Articular chondrocyte of knee joint (primary cell): ENCODE data around the gene ACTR1A. TPM values are rescaled to one million over a fixed set of nuclear protein-coding genes. Genes with fewer than 3 reads are reported as not detected.
A peak's percentile ranks its signal among the peaks of the same experiment; 100 is the strongest.

Experiments used
- small RNA-seq: library from RNA; depleted of rRNA; stranded (forward); fragments of <200 nt; gene quantifications from one replicate; pipeline ENCODE3, GENCODE V24; 2012
- total RNA-seq: library from RNA; depleted of rRNA; stranded (reverse); fragments of >200 nt; gene quantifications from 2 replicates; pipeline ENCODE4 v1.2.3, GENCODE V29; 2012

The ACTR1A gene
- total RNA-seq, result 102 and 119 TPM in 2 replicates

GRCh38 chr10:102502337-102503151, at the start of gene ACTR1A:
Gene ACTR1A (minus strand): TSS chr10:102502712. CDS start chr10:102502647, 65 bp downstream.

GRCh38 chr10:102503264-102504178, 1.0 kb upstream of the ACTR1A start, which contains the start of gene SUFU:
Gene SUFU (plus strand): TSS chr10:102503972. CDS start chr10:102504153, 181 bp downstream.

DNA sequence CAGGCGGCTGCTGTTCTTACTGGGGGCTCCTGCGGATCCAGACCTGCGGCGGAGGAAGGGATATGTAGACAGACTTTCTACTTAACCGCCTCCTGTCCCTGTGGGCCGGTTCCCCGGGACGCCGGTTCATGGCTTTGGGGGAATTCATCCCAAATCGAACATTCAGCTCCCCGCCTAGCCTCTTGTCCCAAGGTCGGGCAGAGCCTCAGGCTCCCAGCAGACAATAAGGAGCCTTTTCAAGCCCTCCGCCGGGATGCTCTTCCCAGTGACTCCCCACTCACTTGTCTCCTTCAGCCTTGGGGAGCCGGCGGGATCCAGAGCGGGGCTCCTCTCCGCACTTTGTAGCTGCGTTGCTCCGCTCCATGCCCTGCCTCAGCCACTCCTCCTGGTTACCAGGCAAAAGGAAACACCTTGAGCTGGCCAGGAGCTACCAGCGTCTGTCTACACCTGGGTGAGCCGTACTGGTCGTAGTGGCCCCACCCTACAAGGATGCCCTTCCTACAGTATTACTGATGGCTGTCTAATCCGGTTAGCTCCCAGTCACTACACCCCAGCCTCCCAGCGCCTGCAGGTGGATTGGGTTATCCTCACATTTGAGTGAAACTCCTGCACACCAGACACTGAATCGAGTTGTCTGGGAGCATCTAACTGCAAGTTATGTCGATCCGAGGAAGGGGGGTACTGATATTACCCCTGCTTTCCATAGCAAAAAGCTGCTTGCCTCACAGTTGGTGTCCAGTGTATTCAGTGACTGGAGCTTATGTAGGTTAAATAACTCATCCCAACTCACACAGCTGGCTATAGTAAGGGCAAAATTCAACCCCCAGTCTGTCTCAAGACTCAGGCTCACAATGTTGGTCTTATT, 51.2 kb downstream of the ACTR1A start, which contains the start of gene C10orf95:
Gene C10orf95, minus strand, starts transcription at position 439 of the 865 bp plus-strand sequence. CDS start 450 bp downstream, outside the sequence.

GRCh38 chr10:102432162-102432950, 70.2 kb downstream of the ACTR1A start, which contains the start of gene CUEDC2:
Gene CUEDC2 (minus strand): TSS chr10:102432574. CDS start chr10:102425188, 7,386 bp downstream.

Small RNA genes lying within 50 kb of the gene (small RNA-seq; reads per million reads assigned to genes)
- 1,358 reads per million, percentile 99 among the genes with 10 or more reads in this experiment for gene MIR146B

Other genes with a start within 250 kb of the ACTR1A start
- 17.5 and 18.5 TPM in 2 replicates for gene NFKB2, start 107.0 kb downstream of the ACTR1A start, total RNA-seq
- gene PSD, start 83.9 kb downstream of the ACTR1A start, total RNA-seq, result 1.8 and 2.1 TPM in 2 replicates
- gene FBXL15, start 81.9 kb downstream of the ACTR1A start, total RNA-seq, result 5.7 and 6.9 TPM in 2 replicates
- gene CUEDC2, start 70.1 kb downstream of the ACTR1A start, total RNA-seq, result 48.1 and 51.6 TPM in 2 replicates
- not detected in 2 replicates for gene C10orf95, start 51.2 kb downstream of the ACTR1A start, total RNA-seq
- 6.9 and 8.1 TPM in 2 replicates for gene SUFU, start 1.3 kb upstream of the ACTR1A start, total RNA-seq
- gene TRIM8, start 141.8 kb upstream of the ACTR1A start, total RNA-seq, result 148 and 160 TPM in 2 replicates
- gene ARL3, start 211.7 kb upstream of the ACTR1A start, total RNA-seq, result 6.3 and 7.8 TPM in 2 replicates
- 2.7 and 5.4 TPM in 2 replicates for gene SFXN2, start 211.9 kb upstream of the ACTR1A start, total RNA-seq
- 121 and 137 TPM in 2 replicates for gene WBP1L, start 241.2 kb upstream of the ACTR1A start, total RNA-seq